Duodenal mucosa (tissue), 2 donors: Measurements from ENCODE around the gene ZNF324.
"Not testable (repeated sequence)": the region's sequence is repeated elsewhere in the genome, so short reads cannot be mapped to it uniquely, and the experiment has no call there.

Experiments used
- H3K27ac ChIP-seq: one replicate; pipeline ENCODE4 v1.7.0; 2013; ENCODE audit warnings: low read depth, low read length
- H3K27me3 ChIP-seq, 2 donors: one replicate each; pipeline ENCODE4 v1.7.0; 2013; ENCODE audit warnings: low read length in 2 of 2, control low read depth in 1 of 2; ENCODE audit not compliant: insufficient read depth in 2 of 2, control insufficient read depth in 1 of 2
- H3K36me3 ChIP-seq, 2 donors: one replicate each; pipeline ENCODE4 v1.7.0; 2013; ENCODE audit warnings: low read length in 2 of 2, control low read depth in 1 of 2; ENCODE audit not compliant: insufficient read depth in 2 of 2, control insufficient read depth in 1 of 2
- H3K4me1 ChIP-seq, 2 donors: one replicate each; pipeline ENCODE4 v1.7.0; 2013; ENCODE audit warnings: low read length in 2 of 2, control low read depth in 1 of 2; ENCODE audit not compliant: insufficient read depth in 2 of 2, control insufficient read depth in 1 of 2
- H3K4me3 ChIP-seq, 2 donors: one replicate each; pipeline ENCODE4 v1.7.0; 2013; ENCODE audit warnings: low read length in 2 of 2, low read depth in 1 of 2
- H3K9ac ChIP-seq, 2 donors: one replicate each; pipeline ENCODE4 v1.7.0; 2013; ENCODE audit warnings: low read length in 2 of 2, low read depth in 1 of 2
- H3K9me3 ChIP-seq, 2 donors: one replicate each; pipeline ENCODE4 v1.7.0; 2013; ENCODE audit warnings: low read length in 2 of 2, control low read depth in 1 of 2; ENCODE audit not compliant: control insufficient read depth in 1 of 2

ZNF324 gene

DNA sequence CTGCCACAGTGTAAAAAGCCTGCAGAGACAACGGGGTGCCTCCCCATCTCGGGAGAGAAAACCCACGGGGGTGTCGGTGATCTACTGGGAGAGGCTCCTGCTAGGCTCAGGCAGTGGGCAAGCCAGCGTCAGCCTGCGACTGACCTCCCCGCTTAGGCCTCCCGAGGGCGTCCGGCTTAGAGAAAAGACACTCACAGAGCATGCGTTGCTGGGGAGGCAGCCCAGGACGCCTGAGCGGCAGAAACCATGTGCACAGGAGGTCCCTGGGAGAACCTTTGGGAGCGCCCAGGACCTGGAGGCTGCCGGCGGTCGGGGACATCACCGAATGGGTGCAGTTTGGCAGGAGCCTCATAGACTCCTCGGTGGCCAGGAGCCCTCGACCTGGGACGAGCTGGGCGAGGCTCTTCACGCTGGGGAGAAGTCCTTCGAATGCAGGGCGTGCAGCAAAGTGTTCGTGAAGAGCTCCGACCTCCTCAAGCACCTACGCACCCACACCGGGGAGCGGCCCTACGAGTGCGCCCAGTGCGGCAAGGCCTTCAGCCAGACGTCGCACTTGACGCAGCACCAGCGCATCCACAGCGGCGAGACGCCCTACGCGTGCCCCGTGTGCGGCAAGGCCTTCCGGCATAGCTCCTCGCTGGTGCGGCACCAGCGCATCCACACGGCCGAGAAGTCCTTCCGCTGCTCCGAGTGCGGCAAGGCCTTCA, 4.1 kb downstream of the ZNF324 start:
- not testable (repeated sequence) for H3K9me3 ChIP-seq, H3K4me3 ChIP-seq, H3K9ac ChIP-seq, H3K27me3 ChIP-seq, H3K27ac ChIP-seq
- H3K4me1 ChIP-seq: peaks cover 19 to 20% of the 10 kb centered on the region in 2 donors
- peaks cover 5 to 26% of the 10 kb centered on the region in 2 donors for H3K36me3 ChIP-seq

DNA sequence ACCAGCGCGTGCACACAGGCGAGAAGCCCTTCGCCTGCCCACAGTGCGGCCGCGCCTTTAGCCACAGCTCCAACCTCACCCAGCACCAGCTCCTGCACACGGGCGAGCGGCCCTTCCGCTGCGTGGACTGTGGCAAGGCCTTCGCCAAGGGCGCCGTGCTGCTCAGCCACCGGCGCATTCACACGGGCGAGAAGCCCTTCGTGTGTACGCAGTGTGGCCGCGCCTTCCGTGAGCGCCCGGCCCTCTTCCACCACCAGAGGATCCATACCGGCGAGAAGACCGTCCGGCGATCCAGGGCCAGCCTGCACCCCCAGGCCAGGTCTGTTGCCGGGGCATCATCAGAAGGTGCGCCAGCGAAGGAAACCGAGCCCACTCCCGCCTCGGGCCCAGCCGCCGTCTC, 4.9 kb downstream of the ZNF324 start:
- Histone ChIP-seq H3K27ac (no peak overlapping the region), H3K9me3 (no peaks in the 10 kb centered on the region), H3K36me3 (peaks cover 5 to 26% of the 10 kb centered on the region in 2 donors), H3K9ac (no peak overlapping the region), H3K4me3 (no peak overlapping the region), H3K27me3 (no peaks in the 10 kb centered on the region), H3K4me1 (peaks cover 18 to 19% of the 10 kb centered on the region in 2 donors)

GRCh38 chr19:58473775-58474174, 6.9 kb downstream of the ZNF324 start:
- H3K27me3 ChIP-seq: no peaks in the 10 kb centered on the region
- no peak overlapping the region for H3K27ac ChIP-seq
- peaks cover 5 to 26% of the 10 kb centered on the region in 2 donors for H3K36me3 ChIP-seq
- no peaks in the 10 kb centered on the region for H3K9me3 ChIP-seq
- no peak overlapping the region for H3K4me3 ChIP-seq
- H3K9ac ChIP-seq: no peak overlapping the region
- peaks cover 14 to 15% of the 10 kb centered on the region in 2 donors for H3K4me1 ChIP-seq

GRCh38 chr19:58474291-58474996, 7.6 kb downstream of the ZNF324 start:
- no peaks in the 10 kb centered on the region for H3K9me3 ChIP-seq
- H3K27ac ChIP-seq: no peak overlapping the region
- H3K4me3 ChIP-seq: no peak overlapping the region
- no peak overlapping the region for H3K9ac ChIP-seq
- H3K4me1 ChIP-seq: peaks cover 14% of the 10 kb centered on the region in 2 donors
- no peaks in the 10 kb centered on the region for H3K27me3 ChIP-seq
- H3K36me3 ChIP-seq: peaks cover 5 to 26% of the 10 kb centered on the region in 2 donors

DNA sequence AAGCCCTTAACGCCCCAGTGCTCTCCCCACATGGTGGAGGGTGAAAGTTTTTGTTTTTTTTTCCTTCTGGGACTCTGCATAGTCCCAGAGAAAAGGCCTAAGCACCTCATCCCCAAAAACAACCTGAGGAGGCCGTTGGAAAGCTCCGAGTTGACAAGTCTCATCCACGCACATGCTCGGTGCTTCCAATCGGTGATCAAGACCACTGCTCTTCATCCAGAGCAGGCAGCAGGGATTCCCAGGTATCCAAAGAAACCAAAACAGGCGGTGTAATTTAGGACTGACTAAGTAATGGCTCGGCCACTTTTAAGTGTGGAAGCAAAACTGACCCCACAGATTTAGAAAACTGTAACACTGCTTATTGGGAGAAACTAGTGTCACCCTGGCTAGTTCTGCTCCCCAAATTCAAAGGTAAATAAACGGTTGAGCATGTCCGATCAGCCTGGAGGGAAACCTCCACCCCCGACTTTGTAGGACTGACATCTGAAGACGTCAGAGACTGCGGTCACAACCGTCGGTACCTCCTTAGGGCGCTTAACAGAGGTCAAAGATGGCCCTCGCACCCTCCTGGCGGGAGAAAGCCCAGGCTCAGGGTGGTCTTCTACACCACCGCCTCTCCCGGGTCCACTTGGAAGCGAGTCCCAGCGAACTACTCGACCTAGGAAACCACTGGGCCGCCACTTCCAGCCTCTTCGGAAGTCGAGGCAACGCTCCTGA, 8.3 kb downstream of the ZNF324 start:
- Histone ChIP-seq H3K36me3 (peaks cover 5 to 23% of the 10 kb centered on the region in 2 donors), H3K4me3 (peak overlapping the region; percentile 87 to 89), H3K27ac (peak overlapping the region; percentile 91), H3K4me1 (peaks cover 14% of the 10 kb centered on the region in 2 donors), H3K9me3 (no peaks in the 10 kb centered on the region), H3K9ac (peak overlapping the region; percentile 76 to 80), H3K27me3 (no peaks in the 10 kb centered on the region)

GRCh38 chr19:58475714-58476497, 9.0 kb downstream of the ZNF324 start, which contains the start of gene ZNF446:
TSS of gene ZNF446 (plus strand) at chr19:58476352. CDS start at chr19:58477219, 867 bp downstream.
- H3K9me3 ChIP-seq: no peaks in the 10 kb centered on the region
- H3K9ac ChIP-seq: peak within 1 kb of the TSS; percentile 76 to 80
- H3K36me3 ChIP-seq: peaks cover 5 to 27% of the 10 kb centered on the region in 2 donors
- H3K4me3 ChIP-seq: peak within 1 kb of the TSS; percentile 87 to 89
- peak within 1 kb of the TSS; percentile 91 for H3K27ac ChIP-seq
- no peaks in the 10 kb centered on the region for H3K27me3 ChIP-seq
- peaks cover 14% of the 10 kb centered on the region in 2 donors for H3K4me1 ChIP-seq

- H3K27me3 ChIP-seq: no peaks in the 10 kb centered on the region
- peaks cover 14% of the 10 kb centered on the region in 2 donors for H3K4me1 ChIP-seq
- H3K9ac ChIP-seq: peak overlapping the region; percentile 76 to 80
- H3K9me3 ChIP-seq: no peaks in the 10 kb centered on the region
- peak overlapping the region; percentile 87 to 89 for H3K4me3 ChIP-seq
- H3K36me3 ChIP-seq: peaks cover 5 to 28% of the 10 kb centered on the region in 2 donors
- H3K27ac ChIP-seq: peak overlapping the region; percentile 91
Measured at GRCh38 chr19:58476498-58477015, 9.7 kb downstream of the ZNF324 start.

GRCh38 chr19:58477130-58477529, 10.2 kb downstream of the ZNF324 start:
- peaks cover 3 to 22% of the 10 kb centered on the region in 2 donors for H3K36me3 ChIP-seq
- peaks cover 14% of the 10 kb centered on the region in 2 donors for H3K4me1 ChIP-seq
- no peaks in the 10 kb centered on the region for H3K9me3 ChIP-seq
- no peaks in the 10 kb centered on the region for H3K27me3 ChIP-seq
- peak overlapping the region; percentile 6 to 76 for H3K9ac ChIP-seq
- H3K4me3 ChIP-seq: peak overlapping the region; percentile 87 to 89
- no peak overlapping the region for H3K27ac ChIP-seq

- peaks cover 14% of the 10 kb centered on the region in 2 donors for H3K4me1 ChIP-seq
- H3K27me3 ChIP-seq: no peaks in the 10 kb centered on the region
- no peak overlapping the region for H3K27ac ChIP-seq
- H3K4me3 ChIP-seq: no peak overlapping the region
- peaks cover 0 to 14% of the 10 kb centered on the region in 2 donors for H3K36me3 ChIP-seq
- no peaks in the 10 kb centered on the region for H3K9me3 ChIP-seq
- H3K9ac ChIP-seq: no peak overlapping the region
Measured at GRCh38 chr19:58477871-58478270, 11.0 kb downstream of the ZNF324 start.
